ENCODE results near the gene MRNIP.
"Not testable (repeated sequence)": the region's sequence is repeated elsewhere in the genome, so short reads cannot be mapped to it uniquely, and the experiment has no call there.

The MRNIP gene

GRCh38 chr5:179836225-179837019 lies 22.2 kb downstream of the MRNIP start:
- DNase-seq, result no peak

DNA sequence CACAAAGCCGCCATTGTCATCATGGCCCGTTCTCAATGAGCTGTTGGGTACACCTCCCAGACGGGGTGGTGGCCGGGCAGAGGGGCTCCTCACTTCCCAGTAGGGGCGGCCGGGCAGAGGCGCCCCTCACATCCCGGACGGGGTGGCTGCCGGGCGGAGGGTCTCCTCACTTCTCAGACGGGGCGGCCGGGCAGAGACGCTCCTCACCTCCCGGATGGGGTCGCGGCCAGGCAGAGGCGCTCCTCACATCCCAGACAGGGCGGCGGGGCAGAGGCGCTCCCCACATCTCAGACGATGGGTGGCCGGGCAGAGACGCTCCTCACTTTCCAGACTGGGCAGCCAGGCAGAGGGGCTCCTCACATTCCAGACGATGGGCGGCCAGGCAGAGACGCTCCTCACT lies 23.7 kb downstream of the MRNIP start:
- not testable (repeated sequence) for DNase-seq

DNA sequence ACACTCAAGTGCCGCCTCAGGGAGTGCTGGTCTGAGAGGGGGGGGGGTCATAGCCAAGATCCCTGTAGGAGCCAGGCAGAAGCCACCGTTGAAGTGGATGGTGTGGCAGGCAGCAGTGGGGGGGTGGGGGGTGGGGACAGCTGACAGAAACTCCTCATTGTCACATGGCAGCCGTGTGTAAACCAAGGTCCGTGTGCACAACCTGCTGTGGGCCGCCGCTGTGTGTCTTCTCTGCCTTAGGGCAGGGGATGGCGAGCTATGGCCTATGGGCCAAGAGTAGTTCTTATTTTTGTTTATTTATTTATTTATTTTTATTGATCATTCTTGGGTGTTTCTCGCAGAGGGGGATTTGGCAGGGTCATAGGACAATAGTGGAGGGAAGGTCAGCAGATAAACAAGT lies 24.5 kb downstream of the MRNIP start:
- DNase-seq, result no peak

- DNase-seq, result no peak
These were observed 24.9 kb downstream of the MRNIP start for GRCh38 chr5:179833709-179834070.

- no peak for DNase-seq
These were observed 25.4 kb downstream of the MRNIP start for GRCh38 chr5:179833056-179833708.

DNA sequence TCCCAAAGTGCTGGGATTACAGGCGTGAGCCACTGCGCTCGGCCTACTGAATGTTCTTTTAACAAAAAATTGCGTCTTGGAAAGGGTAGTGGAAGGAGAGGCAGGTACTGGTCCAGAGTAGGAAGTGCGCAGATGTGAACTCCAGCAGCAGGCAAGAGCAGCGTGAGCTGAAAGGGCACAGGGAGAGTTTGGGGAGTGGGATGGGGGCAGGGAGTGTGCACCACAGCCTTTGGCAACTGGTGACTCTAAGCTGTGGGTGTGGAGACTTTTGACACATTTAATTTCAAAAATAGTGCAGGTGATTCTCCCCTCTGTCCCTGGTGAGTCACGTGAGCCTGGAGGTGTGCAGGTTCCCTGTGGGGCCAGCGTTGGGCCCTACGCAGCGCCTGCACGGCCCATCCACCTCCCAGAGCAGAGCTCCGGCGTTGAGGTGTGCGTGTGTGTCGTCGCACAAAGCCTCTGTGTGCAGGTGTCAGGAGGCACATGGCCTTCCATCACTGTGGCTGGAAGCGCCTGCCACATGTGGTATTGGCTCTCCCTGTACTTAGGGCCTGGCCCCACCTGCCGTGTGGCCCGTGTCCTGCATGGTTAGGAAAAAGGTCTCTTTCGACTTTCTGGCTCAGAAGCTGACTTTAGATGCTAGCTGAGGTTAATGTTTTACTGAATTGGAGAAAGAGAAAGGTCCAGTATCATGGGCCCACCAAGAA lies 26.4 kb downstream of the MRNIP start:
- DNase-seq, result no peak

DNA sequence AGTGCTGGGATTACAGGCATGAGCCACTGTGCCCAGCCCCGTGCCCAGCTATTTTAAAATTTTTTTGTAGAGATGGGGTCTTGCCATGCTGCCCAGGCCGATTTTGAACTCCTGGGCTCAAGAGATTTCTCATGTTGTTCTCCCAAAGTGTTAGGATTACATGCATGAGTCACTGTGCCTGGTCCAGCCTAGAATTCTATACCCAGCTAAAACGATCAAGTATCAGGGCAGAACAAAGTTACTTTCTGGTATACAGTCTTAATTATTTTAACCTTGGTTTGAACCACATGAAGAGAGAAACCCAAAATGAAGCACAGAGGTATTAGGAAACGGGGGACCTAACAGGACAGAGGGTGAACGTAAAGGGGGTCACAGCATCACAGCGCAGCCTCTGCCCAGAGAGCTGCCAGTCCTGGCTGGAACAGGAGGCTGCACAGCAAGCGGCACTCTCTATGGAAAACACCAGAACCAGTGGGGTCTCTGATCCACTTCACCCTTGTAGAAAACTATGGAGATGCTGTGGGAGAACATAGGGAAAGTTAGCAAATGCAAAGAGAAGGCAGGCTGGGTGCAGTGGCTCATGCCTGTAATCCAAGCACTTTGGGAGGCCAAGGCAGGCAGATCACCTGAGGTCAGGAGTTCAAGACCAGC lies 27.7 kb downstream of the MRNIP start:
- no peak for DNase-seq

DNA sequence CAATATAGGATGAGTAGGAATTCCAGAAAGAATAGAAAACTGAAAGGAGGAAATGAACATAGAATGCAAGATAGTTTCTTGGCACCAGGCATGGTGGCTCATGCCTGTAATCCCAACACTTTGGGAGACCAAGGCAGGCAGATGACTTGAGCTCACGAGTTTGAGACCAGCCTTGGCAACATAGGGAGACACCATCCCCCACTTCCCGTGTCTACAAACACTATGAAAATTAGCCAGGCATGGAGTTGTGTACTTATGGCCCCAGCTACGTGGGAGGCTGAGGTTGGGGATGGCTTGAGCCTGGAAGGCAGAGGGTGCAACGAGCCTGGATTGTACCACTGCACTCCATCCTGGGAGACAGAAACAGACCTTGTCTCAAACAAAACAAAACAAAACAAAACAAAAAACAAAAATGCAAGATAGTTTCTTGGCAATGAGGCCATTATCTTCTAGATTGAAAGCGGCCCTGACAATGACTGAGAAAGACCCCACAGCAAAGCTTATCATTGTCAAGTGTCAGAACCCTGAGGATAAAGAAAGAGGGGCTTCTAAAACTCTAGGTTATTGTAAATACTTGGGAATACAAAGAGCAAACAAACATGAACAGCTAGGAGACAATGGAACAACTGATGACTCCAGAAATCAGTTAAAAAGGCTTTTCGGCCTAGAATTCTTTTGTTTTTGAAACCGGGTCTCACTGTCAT lies 28.7 kb downstream of the MRNIP start:
- no peak for DNase-seq

DNA sequence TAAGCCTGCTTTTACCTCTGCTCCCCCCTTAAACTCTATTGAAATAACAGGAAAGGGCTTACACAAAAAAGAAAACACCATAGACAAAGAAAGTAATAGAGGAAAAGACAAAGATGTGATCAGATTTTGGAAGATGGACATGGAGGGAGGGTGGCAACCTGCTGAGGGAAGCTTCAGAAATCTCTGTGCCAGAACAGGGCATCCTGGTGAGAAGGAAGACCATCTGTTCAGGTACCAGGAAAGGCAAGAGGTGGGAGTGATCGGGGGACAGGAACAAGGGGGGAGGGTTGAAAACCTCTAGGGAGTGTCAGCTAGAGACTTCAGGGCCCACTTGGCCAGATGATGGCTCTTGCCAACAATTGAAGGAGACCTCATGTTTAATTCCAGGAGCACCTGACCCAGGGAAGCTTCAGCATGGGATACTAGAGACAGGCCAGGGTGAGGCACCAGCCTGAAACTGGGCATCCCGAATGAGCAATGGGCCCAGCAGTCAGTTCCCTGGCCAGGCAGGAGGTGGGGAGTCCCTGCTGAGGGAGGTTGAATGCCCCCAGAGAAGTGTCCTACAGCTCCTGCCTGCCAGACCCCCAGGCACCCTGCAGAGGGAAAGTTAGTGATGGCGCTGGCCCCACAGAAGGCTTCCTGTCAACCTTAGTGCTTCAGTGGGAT lies 29.7 kb downstream of the MRNIP start:
- DNase-seq, result no peak

DNA sequence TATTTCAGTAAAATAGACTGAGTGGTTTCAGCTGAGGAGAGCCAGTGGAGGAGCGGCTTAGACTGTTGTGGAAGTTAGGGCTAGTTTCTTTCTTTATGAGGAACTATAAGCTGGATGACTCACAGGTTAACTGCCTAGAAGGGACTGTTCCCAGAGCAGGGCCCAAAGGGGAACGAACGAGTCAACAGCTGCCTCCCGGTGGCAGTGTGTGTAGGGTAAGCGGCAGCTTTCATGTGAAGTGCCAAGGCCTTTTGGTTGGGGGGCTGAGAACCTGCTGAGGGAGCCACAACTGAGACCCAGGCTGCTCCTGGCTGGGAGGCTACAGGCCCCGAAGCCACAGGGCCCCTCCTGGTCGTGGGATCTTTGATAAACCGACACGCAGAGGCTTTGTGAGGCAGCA lies 30.9 kb downstream of the MRNIP start:
- no peak for DNase-seq

- DNase-seq, result no peak
These were observed 32.9 kb downstream of the MRNIP start for GRCh38 chr5:179825655-179826182.

DNA sequence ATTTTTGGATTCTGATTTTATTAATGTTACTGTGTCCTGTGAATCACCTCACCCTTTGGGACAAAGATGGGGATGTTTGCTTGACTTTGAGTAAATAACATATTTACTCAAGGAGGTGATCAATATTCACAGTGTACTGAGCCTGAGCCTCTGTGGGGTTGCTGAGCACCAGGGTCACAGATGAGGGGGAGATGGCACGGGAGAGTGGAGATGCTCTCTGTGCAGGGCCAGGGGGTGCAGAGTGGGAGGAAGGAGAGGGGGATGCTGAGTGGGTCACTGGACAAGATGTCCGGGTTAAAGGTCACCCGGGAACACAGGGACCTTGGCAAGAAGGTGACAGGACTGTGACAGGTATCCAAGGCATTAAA lies 33.9 kb downstream of the MRNIP start:
- DNase-seq, result no peak

- DNase-seq, result no peak
These were observed 34.5 kb downstream of the MRNIP start for GRCh38 chr5:179823937-179824744.

- DNase-seq, result no peak
These were observed 36.1 kb downstream of the MRNIP start for GRCh38 chr5:179822444-179822990.

DNA sequence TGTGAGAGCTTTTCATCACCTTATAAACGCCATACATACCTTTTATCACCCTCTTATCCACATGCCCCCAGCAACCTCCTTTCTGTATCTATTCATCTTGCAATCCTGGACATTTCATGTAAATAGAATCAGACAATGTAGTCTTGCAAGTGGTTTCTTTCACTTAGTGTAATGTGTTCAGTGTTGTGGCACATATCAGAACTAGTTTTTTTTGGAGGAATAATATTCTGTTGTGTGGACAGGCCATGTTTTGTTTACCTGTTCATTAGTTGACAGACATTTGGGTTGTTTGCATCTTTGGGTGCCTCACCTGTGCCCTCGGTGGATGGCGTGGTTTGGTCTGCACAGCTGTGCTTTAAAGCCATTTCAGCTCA lies 36.6 kb downstream of the MRNIP start:
- DNase-seq, result no peak

GRCh38 chr5:179821298-179822058 lies 37.1 kb downstream of the MRNIP start:
- DNase-seq, result no peak

- DNase-seq, result peak; percentile 24
These were observed 37.9 kb downstream of the MRNIP start, which contains the start of gene SQSTM1 for GRCh38 chr5:179820483-179821297. Gene SQSTM1 (plus strand): TSS chr5:179820905. CDS start chr5:179820937, 32 bp downstream.

- DNase-seq, result no peak
These were observed 38.5 kb downstream of the MRNIP start for GRCh38 chr5:179820127-179820482.
